ENCODE data around the gene CENPS. TPM values are rescaled to one million over a fixed set of nuclear protein-coding genes. Genes with fewer than 3 reads are reported as not detected.
"Not testable (repeated sequence)": the region's sequence is repeated elsewhere in the genome, so short reads cannot be mapped to it uniquely, and the experiment has no call there.

CENPS gene
- total RNA-seq, 1 donor, result 14.7 TPM

- no peak for TF ChIP-seq CTCF (IDR thresholded peaks at IDR 0.05; ENCODE audit: insufficient read depth, low read depth, low read length)
- H3K4me3 ChIP-seq (ENCODE audit: low read depth, low read length), result no peak overlapping the region
- DNase-seq (ENCODE audit: low read depth), result no peak
These were observed 8.6 kb upstream of the CENPS start for GRCh38 chr1:10421637-10422036.

GRCh38 chr1:10424034-10424433 lies 6.2 kb upstream of the CENPS start:
- DNase-seq (ENCODE audit: low read depth), result peak; percentile 52
- no peak overlapping the region for H3K4me3 ChIP-seq (ENCODE audit: low read depth, low read length)
- peak; percentile 3 for TF ChIP-seq CTCF (IDR thresholded peaks at IDR 0.05; ENCODE audit: insufficient read depth, low read depth, low read length)

GRCh38 chr1:10424651-10425050 lies 5.6 kb upstream of the CENPS start:
- TF ChIP-seq CTCF (IDR thresholded peaks at IDR 0.05; ENCODE audit: insufficient read depth, low read depth, low read length), result no peak
- DNase-seq (ENCODE audit: low read depth), result no peak
- H3K4me3 ChIP-seq (ENCODE audit: low read depth, low read length), result no peak overlapping the region

- DNase-seq (ENCODE audit: low read depth); H3K4me3 ChIP-seq (ENCODE audit: low read depth, low read length): not testable (repeated sequence)
These were observed 4.3 kb upstream of the CENPS start for GRCh38 chr1:10425826-10426534.

- not testable (repeated sequence) for DNase-seq (ENCODE audit: low read depth); H3K4me3 ChIP-seq (ENCODE audit: low read depth, low read length)
These were observed 3.7 kb upstream of the CENPS start for GRCh38 chr1:10426535-10426848.

- DNase-seq (ENCODE audit: low read depth), result no peak
- no peak for TF ChIP-seq CTCF (IDR thresholded peaks at IDR 0.05; ENCODE audit: insufficient read depth, low read depth, low read length)
- no peak overlapping the region for H3K4me3 ChIP-seq (ENCODE audit: low read depth, low read length)
These were observed 1.2 kb upstream of the CENPS start for GRCh38 chr1:10428984-10429383.

- TF ChIP-seq CTCF (IDR thresholded peaks at IDR 0.05; ENCODE audit: insufficient read depth, low read depth, low read length), result no peak
- peak overlapping the region; percentile 81 for H3K4me3 ChIP-seq (ENCODE audit: low read depth, low read length)
- no peak for DNase-seq (ENCODE audit: low read depth)
These were observed 391 bp upstream of the CENPS start for GRCh38 chr1:10429868-10430215.

- peak; percentile 31 for DNase-seq (ENCODE audit: low read depth)
- peak overlapping the region; percentile 81 for H3K4me3 ChIP-seq (ENCODE audit: low read depth, low read length)
- no peak for TF ChIP-seq CTCF (IDR thresholded peaks at IDR 0.05; ENCODE audit: insufficient read depth, low read depth, low read length)
These were observed 967 bp downstream of the CENPS start for GRCh38 chr1:10431070-10431730.

Data from fibroblast of villous mesenchyme (primary cell).